Activated CD4-positive, alpha-beta T cell treated with anti-CD3 and anti-CD28 coated beads, Interleukin-2, Interleukin-4, amounts not matched to agents 100 ng/mL and 50 ng/mL, durations not matched to agents 16 hours and 8 hours (primary cell): ENCODE results near the gene EML5.
A peak's percentile ranks its signal among the peaks of the same experiment; 100 is the strongest.

Source experiments
- DNase-seq: peaks from one replicate; pipeline ENCODE4 v3.0.0-alpha.2; 2020; ENCODE audit warnings: low spot score

Gene EML5

GRCh38 chr14:88707088-88707487 is 85.7 kb downstream of the EML5 start:
- no peak for DNase-seq

GRCh38 chr14:88706425-88706824 is 86.3 kb downstream of the EML5 start:
- DNase-seq = no peak

DNA sequence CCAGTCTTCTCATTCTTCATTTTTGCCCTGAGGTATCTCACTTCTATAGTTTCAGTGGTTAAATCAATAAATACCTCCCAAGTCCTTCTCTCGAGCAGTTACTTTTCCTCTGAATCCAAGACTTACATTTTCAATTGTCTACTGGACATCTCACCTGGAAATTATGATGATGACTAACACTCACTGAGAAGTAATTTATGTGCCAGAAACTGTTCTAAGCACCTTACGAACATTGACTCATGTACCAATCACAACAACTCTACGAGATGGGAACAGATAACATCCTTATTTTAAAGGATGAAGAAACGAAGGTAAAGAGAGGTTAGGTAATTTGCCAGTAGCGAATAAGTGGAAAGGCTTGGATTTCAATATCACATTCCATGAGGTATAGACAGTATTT is 94.1 kb downstream of the EML5 start:
- DNase-seq = no peak

DNA sequence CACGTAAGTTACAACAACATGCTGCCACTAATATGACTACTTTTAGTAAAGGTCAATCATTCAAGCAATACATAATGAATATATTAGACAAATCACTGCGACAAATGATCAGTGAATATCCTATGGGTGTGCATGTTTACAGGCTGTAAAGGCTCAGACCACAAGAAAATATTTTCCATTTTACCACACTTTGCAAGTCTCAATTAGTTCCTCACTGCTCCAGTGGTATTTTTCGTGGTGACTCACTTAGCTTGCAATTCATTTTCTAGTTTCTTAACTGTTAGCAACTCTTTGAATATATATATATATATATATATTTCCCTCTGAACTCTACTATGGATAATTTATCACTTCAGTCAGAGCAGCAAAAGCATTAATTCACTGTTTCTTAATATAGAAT is 96.9 kb downstream of the EML5 start:
- DNase-seq = no peak

- no peak for DNase-seq
Measured at GRCh38 chr14:88688386-88688785, 104.4 kb downstream of the EML5 start.

DNA sequence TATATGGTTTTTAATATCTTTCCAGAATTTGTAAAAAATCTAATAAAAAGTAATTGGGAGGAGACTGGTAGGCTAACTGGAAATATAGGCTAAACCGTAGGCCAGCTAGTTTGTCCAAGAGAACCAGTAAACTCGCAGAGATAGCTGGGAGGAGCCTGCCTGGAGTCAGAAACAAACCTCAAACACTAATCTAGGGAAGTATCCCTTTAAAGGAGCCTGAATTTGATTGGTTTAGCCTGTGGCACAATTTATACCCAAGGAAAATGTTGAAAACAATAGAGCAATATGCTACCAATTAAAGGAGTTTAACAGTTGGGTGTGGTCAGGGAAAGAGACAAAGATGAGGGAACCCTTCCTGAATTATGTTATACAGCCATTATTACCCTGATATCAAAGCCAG is 109.6 kb downstream of the EML5 start:
- no peak for DNase-seq

DNA sequence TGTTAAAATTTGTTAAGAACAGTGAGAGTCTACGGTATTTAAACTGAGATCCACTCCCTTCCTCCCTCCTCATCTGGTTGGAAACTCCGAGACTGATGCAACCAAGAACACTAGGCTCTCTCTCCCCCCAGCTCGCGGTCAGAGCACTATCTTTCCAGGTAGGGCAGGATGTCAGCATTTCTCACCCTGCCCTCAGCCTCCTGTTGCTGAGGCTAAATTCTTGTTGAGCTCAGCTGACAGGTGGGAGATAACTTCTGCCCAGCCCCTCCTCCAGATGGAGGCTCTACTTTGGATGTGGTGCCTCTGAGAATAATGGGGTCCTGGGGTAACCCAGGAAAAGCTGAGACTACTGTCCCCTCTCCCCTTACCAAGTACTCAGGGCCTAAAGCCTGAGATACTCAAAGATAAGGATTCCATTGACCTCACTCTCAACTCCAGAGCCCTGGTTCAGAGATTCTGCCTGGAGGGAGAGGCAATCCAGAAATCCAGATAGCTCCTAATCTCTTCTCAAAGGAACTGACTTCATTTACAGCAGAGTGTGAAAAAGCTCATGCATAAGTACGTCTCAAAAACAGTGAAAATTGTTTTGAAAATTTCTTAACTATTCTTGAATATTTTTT is 110.1 kb downstream of the EML5 start:
- DNase-seq = peak; percentile 4

- no peak for DNase-seq
Measured at GRCh38 chr14:88681755-88682494, 110.8 kb downstream of the EML5 start.

- no peak for DNase-seq
Measured at GRCh38 chr14:88669346-88669745, 123.4 kb downstream of the EML5 start.

GRCh38 chr14:88668448-88669116 is 124.2 kb downstream of the EML5 start:
- DNase-seq = no peak

- DNase-seq = peak; percentile 71
Measured at GRCh38 chr14:88667555-88668273, 125.0 kb downstream of the EML5 start.

DNA sequence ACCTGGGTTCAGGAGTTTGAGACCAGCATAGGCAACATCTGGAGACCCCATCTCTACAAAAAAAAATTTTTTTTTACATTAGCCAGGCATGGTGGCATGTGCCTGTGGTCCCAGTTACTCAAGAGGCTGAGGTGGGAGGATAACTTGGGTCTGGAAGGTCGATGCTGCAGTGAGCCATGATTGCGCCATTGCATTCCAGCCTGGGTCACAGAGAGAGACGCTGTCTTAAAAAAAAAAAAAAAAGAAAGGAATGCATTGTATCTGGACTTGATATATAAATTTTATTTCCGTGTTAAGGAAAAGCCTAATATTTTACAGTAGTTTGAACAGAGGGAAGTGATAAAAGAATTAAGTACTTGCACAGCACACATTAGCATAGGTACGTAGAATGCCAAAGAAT is 132.7 kb downstream of the EML5 start:
- no peak for DNase-seq

DNA sequence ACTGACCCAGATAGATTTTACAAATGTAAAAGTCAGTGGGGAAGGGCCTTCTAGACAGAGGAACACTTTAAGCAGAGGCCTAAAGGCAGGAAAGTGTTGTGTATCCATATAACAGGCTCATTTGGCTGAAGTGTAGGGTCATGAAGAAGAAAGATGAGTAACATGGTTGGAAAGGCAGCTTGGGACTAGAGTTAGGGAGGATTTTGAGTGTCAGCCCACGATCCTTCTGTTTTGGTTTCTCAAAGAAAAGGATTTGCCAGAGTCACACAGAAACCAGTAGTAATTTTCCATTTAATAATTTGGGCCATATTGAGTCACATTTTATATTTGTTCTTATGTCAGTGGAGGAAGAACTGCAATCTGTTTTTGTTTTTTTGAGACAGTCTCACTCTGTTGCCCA is 153.5 kb downstream of the EML5 start:
- DNase-seq = no peak

DNA sequence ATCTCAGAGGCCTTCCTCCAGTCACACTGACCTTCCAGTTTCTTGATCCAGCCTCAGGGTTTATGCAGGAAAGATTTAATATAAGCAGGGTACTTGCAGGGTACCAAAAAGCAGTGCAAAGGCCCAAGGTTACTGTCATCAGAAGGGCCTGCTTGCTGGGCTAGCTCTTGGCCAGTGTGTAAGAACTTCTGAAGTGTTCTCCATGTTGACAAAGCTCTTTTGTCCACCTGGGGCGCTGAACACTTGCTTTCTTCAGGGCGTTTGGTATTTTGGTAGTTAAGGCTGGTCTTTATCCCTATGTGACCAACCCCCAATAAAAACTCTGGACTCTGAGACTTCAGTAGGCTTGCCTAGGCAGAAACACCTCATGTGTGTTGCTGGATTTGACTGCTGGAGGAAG is 160.2 kb downstream of the EML5 start:
- DNase-seq = no peak

GRCh38 chr14:88631091-88631490 is 161.7 kb downstream of the EML5 start:
- no peak for DNase-seq

GRCh38 chr14:88630565-88630964 is 162.2 kb downstream of the EML5 start:
- no peak for DNase-seq

DNA sequence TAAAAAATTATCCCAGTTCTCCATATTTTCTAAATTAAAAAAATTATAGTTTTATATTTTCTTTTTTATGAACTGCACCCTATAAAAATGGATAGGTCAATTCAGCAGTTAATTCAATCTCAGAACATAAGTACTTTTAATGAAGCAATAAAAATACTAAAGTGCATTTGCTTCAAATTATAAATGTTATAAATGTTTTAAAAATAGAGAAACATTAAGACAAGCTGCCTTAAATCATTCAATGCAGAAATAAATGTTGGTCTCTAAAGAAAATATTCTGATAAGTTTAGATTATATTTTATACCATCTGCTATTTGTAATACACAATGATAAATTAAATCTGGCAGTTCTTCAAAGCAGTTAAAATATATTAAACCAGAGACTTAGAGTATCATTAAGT is 164.3 kb downstream of the EML5 start:
- DNase-seq = no peak

DNA sequence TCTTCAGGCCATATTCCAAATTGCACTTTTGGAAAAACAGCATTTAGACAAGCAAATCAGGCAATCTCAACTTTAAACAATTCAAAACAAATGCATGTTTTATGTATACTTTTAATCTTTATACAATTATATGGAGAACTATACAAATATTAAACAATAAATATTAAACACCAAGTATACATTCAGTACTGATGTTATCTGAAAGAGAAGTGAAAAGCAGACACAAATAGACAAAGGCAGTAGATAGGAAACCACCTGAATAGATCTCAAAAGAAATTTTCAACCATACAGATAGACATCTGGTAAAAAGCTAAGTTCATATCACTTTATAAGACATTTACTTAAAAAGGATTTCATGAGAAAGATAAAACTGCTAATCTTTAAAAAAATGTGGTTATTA is 164.7 kb downstream of the EML5 start:
- DNase-seq = no peak

- no peak for DNase-seq
Measured at GRCh38 chr14:88625671-88626070, 167.1 kb downstream of the EML5 start.

- no peak for DNase-seq
Measured at GRCh38 chr14:88621100-88621499, 171.7 kb downstream of the EML5 start.

DNA sequence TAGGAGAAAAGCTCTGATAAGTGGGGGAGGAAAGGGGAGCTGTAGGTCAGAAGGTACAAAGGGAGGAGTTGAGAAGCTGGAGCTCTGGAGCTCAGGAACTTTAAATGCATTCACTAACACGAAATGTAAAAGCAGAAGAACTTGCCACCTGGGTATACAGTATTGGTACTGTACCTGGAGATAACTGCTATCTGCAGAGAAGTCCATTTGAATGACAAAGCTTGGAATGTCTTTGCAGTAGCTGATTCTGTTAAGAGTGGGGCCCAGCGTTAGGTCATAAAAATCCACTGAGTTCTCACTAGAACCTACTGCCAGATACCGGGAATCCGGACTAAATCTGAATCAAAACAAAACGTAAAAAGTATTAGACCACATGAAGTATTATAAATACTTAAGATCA is 174.3 kb downstream of the EML5 start:
- no peak for DNase-seq

GRCh38 chr14:88617479-88617878 is 175.3 kb downstream of the EML5 start:
- DNase-seq = no peak

DNA sequence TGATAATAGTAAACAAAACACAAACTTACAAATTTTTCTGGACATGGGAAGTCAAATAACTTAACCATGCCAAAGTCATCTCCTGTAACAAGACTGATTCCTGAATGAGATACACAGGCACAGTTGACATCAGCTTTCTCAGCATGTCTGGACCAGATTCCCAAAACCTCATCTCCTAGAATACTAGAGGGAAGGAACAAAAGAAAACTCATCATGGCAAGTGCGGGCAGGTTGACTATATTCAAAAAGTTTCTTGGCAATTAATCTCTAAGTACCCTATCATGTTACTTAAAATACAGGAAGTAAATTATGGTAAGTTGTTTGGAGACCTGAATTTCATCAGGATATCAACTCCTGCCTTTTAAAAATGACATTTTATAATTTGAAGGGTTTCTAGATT is 176.1 kb downstream of the EML5 start:
- no peak for DNase-seq
